AML-193 (cell line): Measurements from ENCODE around the gene SNCB.

ENCODE experiments used
- DNase-seq, 2 experiments: peaks; one replicate each; lab custom pipeline; 2025; lab: John Stamatoyannopoulos, UW

SNCB gene

DNA sequence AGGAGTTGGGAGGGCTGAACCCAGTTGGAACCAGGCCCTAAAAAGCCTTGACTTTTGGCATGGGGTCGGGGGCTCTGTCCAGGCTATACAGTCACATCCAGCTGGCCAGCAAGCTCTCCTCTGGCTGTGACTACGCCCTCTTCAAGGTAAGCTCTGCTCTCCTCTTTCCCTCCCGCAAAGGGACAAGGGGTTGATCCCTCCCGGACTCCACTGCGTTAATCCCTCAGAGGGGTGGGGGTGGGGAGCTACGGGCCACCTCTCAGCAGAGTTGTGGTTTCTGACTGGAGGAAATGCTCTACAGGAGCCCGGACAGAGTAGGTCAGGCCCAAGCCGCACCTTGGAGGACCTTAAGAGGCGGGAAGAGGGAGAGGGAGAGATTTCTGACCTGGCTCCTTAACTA, 14.0 kb upstream of the SNCB start:
- DNase-seq, result no peak

DNA sequence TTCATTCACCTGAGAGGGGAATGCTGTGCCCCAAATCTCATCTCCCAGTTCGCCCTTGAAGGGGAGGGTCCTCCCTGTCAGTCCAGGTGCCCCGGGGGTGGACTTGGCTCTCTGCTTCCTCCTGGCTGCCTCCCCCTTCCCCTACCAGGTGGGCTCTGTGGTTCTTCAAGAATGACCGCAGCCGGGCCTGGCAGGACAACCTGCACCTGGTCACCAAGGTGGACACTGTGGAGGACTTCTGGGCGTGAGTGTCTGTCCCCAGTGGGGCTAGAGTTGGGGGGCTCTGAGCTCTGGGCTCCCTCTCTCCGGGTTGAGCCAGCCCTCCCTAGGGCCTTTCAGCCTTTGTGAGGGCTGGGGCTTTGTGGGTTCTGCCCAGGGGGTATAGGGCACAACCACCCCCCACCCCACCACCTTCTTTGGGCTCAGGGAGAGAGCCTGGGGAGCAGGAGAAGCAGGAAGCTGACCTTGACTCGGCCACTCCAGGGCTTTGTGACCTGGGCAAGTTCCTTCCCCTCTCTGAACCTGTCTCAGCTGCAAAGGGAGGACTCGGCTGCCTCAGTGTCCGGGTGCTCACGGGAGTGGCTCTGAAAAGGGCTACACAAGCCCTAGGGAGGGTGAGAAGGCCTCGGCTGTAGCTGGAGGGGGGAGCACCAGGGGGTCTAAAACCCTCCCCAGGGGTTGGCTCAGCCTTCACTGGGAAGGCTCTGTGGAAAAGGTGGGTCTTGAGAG, 13.3 kb upstream of the SNCB start:
- no peak for DNase-seq

DNA sequence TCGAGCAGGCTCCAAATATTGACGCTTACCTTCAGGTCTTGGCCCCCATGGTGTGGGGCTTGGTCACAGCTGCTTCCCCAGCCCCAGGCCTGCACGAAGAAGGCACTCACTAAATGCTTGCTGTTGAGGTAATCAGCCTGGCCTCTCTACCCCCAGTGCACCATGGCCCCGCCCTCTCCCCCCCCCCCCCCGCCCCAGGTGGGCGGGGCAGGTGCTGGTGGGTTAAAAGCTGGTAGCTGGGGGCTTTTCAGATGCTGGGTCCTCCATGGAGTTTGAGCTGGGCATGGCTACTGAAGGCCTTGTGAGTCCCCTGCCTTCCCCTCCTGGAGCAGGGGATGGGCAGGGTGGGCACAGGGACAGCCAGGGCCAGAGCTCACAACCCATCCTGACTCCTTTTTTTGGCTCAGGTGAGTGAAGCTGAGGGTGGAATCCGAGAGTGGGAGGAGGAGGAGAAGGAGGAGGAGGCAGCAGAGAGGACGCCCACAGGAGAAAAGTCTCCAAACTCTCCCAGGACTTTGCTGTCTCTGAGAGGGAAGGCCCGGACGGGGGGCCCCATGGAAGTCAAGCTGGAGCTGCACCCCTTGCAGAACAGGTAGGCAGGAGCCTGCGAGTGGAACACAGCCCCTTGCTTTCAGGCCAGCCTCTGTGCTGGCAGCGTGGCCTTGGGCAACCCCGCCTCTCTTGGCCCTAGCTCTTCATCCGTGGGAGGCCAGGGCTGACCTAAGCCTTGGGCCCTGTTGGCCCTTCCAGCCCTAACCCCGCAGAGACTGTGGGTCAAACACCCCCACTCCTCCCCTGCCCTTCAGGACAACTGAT, 12.5 kb upstream of the SNCB start:
- no peak for DNase-seq

DNA sequence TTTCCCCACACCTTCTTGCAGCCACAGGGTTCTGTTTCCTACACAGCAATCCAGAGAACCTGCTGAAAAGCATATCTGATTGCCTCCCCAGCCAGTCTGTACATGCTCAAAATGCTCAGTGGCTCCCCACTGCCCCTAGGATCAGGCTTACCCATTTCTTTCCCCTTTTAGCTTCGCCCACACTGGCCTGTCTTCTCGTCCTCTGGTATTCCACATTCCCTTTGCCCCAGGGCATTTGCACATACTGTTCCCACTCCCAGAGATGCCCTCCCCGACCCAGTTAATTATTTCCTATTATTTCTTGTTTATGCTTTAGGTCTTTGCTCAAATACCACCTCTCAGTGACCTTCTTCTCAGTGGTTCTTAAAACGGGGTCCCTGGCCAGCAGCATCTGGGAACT, 10.3 kb upstream of the SNCB start:
- DNase-seq, result no peak

GRCh38 chr5:176639981-176640380, 9.6 kb upstream of the SNCB start:
- DNase-seq, result no peak

- DNase-seq, result no peak
Measured at GRCh38 chr5:176639208-176639607, 8.9 kb upstream of the SNCB start.

- no peak for DNase-seq
Measured at GRCh38 chr5:176638437-176638836, 8.1 kb upstream of the SNCB start.

DNA sequence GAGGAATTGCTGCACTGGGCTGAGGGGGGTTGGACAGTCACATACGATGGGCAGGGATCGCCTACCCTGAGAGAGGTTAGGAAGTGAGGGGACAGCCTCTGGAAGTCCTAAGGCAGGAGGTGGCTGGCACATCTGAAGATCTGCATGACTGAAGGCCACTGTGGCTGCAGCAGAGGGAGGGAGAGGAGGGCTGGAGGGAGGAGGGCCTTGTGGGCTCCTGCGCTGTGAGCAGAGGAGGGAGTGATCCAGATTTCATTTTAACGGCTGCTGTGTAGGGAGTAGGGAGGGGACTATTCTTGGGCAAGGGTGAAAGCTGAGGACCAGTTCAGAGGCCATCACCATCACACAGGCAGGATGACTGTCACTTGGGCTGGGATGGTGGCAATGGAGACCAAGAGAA, 7.2 kb upstream of the SNCB start:
- DNase-seq, result no peak

GRCh38 chr5:176636426-176636825, 6.1 kb upstream of the SNCB start:
- DNase-seq, result no peak

- DNase-seq, result no peak
Measured at GRCh38 chr5:176633598-176633997, 3.3 kb upstream of the SNCB start.

DNA sequence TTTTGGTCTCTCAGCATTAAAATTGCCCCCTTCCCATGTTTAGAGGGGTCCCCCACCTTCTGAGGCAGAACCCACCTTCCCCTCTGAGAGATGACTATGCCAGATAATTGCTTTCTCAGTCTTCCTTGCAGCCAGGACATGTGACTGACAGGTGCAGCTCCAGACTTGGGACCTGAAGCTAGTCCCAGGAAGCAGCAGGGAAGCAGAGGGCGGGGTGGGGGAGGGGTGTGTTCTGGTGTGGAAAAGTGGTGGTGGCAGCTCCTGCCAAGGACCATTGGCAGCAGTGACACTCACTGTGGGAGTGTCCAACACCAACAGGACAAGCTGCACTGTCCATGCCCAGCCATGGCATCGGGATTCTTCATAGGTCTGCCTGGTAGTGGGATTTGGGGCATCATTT, 2.4 kb upstream of the SNCB start:
- DNase-seq, result no peak

DNA sequence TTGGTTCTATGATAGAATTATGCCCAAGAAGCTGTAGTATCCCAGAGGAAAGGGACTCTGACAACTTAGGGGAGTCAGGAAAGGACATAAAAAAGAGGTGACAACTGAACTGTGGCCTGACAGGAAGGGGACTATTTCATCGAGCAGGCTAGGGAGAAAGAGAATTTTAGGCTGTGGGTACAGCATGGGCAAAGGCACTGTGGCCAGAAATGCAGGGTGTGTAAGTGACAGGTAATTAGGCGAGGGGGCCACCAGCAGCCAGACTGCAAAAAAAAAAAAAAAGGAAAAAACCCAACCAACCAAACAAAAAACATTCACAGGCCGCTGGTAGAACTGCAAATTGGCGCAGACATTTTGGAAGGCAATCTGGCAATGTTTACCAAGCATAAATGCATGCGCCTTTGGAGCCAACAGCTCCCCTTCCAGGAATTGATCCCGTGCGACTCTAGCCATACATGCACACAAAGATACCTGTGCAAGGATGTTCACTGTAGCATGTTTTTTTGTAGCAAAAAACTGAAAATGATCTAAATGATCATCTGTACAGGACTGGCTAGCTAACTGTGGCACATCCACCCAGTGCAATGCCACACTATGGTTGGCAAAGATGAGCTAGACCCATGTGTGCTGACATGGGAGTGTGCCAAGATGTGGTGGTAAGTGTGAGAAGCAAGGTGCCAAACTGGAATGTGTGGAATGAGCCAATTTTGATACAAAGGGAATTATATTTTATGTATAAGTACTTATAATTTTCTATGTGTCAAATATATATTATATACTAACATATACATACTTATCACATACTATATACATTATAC, 1.3 kb upstream of the SNCB start:
- no peak for DNase-seq

GRCh38 chr5:176630681-176631222, 418 bp upstream of the SNCB start:
- DNase-seq, result no peak

GRCh38 chr5:176629317-176629852, 949 bp downstream of the SNCB start:
- DNase-seq, result no peak

DNA sequence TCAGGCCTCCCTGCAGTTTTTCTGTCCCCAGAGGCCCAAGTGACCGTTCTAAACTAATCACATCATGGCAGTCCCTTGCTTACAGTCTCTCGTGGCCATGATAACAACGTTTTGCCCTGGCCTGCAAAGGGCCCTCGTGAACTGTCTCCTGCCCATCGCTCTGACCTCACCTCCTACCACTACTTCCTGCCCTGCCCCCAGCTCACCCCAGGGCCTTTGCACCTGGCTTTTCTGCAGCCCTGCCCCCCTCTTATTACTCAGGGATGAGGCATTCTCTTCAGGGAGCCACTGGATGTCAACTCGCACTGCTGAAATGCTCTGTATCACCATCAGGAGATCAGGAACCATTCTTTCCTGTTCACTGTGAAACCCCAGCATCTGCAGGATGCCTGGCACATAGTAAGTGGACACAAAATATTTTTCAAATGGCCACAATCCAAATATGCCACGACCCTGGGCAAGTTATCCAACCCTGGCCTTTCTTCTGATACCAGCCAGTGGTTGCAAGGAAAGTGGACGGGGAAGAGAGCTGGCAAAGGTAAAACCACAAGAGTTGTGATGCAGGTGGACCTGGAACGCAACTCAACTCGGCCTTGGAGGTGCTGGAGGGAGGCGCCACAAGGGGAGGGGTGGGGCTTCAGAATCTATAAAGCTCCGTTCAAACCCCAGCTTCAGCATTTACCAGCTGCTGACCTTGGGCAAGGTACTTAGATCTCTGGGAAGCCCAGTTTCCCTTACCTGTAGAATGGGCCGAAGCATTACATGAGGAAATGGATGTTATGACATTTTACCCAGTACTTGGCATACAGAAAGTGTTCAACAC, 1.7 kb downstream of the SNCB start:
- no peak for DNase-seq

DNA sequence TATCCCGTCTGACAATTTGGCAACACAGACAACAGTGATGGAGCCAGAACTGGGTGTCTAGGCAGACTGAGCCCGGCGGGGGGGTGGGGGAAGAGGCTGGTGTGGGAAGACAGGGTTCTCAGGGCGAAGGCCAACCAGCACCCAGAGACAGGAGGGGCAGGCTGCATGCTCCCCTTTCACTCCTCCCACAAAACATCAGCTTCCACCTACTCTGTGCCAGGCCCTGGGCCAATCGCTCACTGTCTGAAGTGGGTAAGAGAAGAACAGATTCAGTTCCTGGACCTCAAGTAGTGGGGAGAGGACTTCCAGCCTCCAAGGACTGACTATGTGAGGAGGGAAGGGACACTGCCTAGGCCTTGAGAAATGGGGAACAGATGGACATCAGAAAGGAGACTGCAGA, 2.8 kb downstream of the SNCB start:
- DNase-seq, result no peak

DNA sequence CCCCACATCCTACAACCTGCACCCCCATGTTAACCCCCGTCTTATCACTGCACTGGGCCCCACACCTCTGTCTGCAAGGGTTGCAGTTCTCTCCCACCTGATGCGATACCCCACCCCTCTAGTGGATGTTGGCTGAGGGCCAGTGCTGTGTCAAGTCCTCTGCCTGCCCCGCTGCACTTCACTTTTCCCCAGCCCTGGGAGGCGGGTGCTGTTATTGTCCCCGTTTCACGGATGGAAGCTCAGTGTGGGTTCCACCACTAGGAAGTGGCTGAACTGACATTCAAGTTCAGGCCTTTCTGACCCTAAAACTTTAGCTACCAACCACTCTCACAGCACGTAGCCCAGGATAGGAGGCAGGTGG, 3.5 kb downstream of the SNCB start:
- no peak for DNase-seq

- DNase-seq, result no peak
Measured at GRCh38 chr5:176625966-176626875, 4.1 kb downstream of the SNCB start.

DNA sequence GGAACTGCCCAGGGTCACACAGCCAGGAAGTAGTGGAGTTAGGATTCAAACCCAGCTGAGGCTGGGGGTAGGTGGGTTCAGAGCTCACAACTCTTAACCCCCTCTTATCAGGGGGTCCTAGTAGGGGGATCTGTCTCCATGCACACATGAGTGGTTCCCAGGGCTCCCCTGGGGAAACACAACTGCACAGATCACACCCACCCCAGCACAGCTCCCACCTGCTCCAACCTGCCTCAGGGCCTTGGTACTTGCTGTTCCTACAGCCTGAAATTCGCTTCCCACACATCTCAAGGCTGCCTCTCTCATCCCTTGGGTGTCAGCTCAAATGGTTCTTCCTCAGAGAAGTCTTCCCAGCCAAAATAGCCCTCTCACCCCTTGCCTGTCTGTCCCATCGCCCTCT, 4.8 kb downstream of the SNCB start:
- no peak for DNase-seq

- no peak for DNase-seq
Measured at GRCh38 chr5:176624938-176625337, 5.4 kb downstream of the SNCB start.
